Stimulated activated CD8-positive, alpha-beta memory T cell treated with anti-CD3 and anti-CD28 coated beads, Interleukin-15, amount 100 ng/mL, for 4 hours (primary cell): ENCODE data around the gene CCM2L.
A peak's percentile ranks its signal among the peaks of the same experiment; 100 is the strongest.

Experiments used
- DNase-seq, 2 donors: peaks; one replicate each; pipeline ENCODE4 v3.0.0-alpha.2; 2020; ENCODE audit warnings: low read depth in 2 of 2

The CCM2L gene

GRCh38 chr20:31992086-31992485, 18.2 kb upstream of the CCM2L start:
- no peak for DNase-seq

- DNase-seq: no peak
These were observed 13.2 kb upstream of the CCM2L start for GRCh38 chr20:31996996-31997395.

DNA sequence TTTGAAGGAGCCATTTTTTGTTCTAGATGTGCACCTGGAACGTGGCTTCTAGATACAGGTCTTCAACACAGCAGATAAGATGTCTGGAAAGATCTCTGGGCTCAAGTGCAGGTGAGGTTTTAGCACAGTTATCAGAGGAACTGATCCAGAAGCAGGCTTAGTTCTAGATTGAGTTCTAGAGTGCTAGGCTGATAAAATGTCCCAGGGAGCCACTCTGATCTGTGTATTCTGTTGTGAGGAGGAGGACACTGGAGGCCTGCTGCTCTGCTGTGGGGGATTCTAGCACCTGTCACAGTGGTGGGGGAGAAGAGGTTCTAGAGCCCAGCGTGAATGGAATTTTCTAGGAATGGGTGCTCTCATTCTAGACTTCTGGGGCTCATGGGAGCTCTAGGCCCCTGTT, 12.0 kb upstream of the CCM2L start:
- no peak for DNase-seq

DNA sequence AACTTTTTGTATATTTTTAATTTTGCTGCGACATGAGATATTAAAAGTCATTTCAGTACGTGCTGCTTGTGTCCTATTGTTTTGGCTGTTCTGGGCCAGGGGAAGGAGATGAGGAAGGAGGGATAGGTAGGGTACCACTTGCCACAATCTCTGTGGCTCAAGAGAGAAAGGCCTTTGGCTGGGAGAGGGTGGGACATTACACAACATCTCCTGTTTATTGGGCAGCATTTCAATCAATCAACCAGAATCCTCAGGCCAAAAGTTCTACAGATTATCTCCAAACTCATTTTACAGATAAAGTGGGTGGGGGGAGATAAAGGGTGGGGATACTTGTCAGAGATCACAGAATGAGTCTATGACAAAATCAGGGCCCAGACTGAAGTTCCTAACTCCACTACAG, 6.9 kb upstream of the CCM2L start:
- DNase-seq: no peak

- no peak for DNase-seq
These were observed 5.3 kb upstream of the CCM2L start for GRCh38 chr20:32004963-32005362.

DNA sequence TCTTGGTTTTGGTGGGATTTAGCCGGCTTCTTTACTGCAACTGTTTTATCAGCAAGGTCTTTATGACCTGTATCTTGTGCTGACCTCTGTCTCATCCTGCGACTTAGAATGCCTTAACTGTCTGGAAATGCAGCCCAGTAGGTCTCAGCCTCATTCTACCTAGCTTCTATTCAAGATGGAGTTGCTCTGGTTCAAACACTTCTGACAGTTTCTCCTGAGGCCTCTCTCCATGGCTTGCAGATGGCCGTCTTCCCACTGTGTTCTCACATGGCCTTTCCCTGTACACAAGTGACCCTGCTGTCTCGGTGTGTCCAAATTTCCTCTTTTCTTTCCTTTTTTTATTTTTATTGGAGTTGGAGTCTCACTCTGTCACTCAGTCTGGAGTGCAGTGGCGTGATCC, 4.2 kb upstream of the CCM2L start:
- no peak for DNase-seq

DNA sequence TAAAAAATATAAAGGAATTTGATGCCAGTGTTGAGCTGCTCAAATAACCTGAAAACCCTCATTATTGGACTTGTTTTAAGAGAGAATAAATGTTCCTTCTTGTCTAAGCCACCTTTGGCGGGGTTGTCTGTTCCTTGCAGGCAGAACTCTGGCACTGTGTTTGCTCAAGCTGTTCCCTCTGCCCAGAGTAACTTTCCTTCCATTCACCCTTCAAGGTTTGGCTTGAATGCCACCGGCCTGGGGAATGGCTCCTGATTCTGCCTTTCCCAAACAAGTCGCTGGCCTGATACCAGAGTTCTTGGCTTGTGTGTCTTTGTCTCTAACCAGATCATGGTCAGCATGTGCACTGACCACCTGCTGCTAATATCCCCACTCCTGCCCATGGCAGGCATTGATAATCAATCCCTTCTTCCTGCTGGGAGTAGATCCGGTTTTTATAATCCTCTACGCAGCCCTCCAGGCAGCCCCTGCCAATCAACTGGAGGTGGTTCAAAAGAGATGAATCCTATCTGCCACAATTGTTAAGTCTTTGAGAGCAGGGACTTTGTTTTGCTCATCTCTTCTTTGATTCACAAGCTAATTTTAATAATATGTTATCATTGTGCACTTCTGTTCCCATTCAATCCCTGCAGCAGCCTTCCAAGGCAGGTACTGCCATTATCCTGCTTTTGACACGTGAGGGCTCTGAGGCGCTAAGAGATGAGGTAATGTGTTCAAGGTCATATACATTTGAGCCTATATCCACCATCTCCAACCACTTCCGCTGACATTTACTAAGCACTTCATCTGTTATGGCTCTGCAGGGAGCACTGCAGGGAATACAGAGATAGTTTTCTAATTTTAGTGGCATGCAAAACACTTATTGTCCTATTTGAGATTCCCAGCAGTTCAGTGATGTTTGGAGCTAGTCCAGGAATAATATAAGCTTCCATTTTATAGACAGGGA, 3.1 kb upstream of the CCM2L start:
- no peak for DNase-seq

DNA sequence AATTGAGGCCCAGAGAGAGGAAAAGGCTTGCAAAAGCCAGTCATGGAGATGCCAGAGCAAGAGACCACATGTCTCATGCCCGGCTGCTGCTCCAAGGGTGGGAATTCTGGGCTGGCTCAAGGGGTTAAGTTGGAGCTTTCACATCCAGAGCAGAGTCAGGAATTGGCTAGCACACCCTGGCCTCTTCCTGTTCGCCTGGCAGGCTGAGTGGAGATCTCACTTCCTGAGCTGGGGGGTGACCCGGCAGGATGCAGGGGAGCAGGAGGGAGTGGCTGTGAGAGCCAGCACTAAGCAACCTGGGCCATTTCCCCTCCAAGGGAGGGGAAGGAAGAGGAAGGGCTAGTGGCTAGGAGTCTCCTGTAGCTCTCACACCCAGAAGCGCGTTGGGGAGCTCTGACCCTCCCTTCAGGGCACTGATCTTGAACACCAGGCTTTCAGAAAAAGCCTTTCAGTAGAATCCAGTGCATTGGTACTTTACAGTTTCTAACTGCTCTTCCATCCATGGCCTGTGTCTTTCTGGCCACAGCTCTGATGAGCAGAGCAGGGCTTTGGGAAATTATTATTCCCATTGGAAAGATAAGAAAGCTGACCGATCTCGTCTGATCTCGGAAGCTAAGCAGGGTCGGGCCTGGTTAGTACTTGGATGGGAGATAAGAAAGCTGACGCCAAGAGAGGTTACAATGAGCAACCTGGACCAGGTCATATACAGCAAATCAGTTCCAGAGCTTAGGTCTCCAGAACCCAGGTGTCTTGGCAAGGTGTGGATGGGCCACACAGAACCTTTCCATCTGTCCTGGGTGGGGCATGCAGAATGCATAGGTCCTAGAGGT, 2.2 kb upstream of the CCM2L start:
- DNase-seq: no peak

DNA sequence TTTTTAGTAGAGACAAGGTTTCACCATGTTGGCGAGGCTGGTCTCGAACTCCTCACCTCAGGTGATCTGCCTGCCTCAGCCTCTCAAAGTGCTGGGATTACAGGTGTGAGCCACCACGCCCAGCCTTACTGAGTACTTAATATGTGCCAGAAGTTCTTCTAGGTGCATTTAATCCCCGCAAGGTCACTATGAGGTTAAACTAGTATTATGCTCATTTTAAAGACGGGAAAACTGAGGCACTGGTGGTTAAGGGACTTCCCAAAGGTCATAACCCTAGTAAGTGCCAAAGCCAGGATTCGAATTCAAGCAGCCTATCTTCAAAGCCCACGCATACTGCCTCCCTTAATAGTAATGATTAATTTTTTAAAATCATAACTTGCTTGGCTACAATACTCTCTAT, 674 bp upstream of the CCM2L start:
- DNase-seq: no peak

GRCh38 chr20:32010666-32011065, 428 bp downstream of the CCM2L start:
- DNase-seq: no peak

GRCh38 chr20:32012159-32012688, 2.0 kb downstream of the CCM2L start:
- DNase-seq: no peak

DNA sequence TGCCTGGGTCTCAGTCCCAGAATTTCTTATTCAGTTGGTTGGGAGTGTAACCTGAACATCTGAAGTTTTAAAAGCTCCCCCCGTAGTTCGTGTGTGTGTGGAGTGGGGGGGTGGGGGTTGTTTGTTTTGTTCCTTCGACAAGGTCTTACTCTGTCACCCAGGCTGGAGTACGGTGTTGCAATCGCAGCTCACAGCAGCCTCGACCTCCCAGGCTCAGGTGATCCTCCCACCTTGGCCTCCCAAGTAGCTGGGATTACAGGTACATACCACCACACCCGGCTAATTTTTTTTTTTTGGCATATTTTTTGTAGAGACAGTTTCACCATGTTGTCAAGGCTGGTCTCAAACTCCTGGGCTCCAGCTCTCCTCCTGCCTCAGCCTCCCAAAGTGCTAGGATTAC, 3.1 kb downstream of the CCM2L start:
- DNase-seq: no peak

- no peak for DNase-seq
These were observed 7.5 kb downstream of the CCM2L start for GRCh38 chr20:32017711-32018251.

- peak in 1 of 2 donors; percentile 23 for DNase-seq
These were observed 8.3 kb downstream of the CCM2L start for GRCh38 chr20:32018269-32019155.

DNA sequence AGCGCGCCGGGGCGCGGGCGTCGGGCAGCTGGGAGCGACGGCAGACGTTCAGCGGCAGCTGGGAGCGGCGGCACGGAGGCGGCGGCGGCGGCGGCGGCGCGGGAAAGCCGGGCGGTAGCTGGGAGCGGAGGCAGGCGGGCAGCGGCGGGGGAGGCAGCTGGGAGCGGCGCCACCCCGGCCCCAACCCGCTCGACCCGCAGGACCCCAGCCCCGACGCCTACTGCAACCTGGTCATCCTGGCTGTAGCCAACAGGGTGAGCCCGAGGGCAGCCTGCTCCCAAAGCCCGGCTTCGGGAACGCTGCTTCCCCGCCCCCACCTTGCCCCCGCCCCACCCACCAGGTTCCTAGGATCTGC, 8.9 kb downstream of the CCM2L start:
- DNase-seq: no peak

- DNase-seq: no peak
These were observed 9.6 kb downstream of the CCM2L start for GRCh38 chr20:32019563-32020463.

DNA sequence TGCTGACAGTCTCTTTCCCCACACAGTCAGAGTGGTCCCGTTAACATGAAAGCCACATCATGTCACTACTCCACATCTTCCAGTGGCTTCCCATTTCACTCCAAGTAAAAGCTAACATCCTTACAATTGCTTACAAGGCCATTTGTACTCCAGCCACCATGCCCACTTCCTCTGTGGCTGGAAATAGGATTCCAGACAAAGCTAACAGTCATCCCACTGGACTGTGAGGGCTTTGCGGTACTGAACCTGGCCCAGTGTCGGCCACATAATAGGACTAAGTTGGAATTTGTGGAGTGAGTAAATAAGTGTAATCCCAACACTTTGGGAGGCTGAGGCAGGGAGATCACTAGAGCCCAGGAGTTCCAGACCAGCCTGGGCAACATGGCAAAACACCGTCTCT, 10.9 kb downstream of the CCM2L start:
- no peak for DNase-seq

- DNase-seq: no peak
These were observed 14.6 kb downstream of the CCM2L start for GRCh38 chr20:32024683-32025295.

DNA sequence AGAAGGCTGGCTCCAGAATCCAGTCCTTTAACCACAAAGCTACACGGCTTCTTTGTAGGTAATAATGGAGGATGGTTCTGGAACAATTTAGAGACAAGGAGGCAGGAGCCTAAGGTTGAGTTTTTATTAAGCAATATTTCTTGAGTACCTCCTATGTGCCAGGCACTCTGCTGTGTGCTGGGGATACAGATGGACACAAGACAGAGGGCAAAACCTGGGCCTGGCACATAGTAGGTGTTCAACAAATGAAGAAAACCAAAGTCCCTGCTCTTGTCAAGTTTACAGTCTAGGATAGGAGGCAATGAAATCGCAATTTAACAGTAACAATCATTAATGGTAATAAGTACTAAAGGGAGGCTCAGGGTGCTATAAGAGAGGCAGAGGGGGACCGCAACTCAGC, 17.4 kb downstream of the CCM2L start:
- no peak for DNase-seq
